WTC11 (cell line): ENCODE measurements around the gene RPH3AL. TPM values are rescaled to one million over a fixed set of nuclear protein-coding genes. Genes with fewer than 3 reads are reported as not detected.

Experiments used
- ATAC-seq: fragments of 200-7000 bp; cut with Tn5 transposase; 2 replicates; pipeline ENCODE4 v1.10.0; 2021; ENCODE audit warnings: mild to moderate bottlenecking, moderate library complexity
- CTCF ChIA-PET: fragments of 300-600 bp; sonication (Branson Sonifier 250); formaldehyde crosslinking; loops from one replicate; lab custom pipeline; 2021; ENCODE audit warnings: antibody characterized with exemption; lab: Charles Lee
- POLR2A ChIA-PET: fragments of 350-600 bp; sonication (Branson Sonifier 250); formaldehyde crosslinking; loops from one replicate; lab custom pipeline; 2021; ENCODE audit warnings: antibody characterized with exemption; lab: Charles Lee
- DNase-seq: peaks from one replicate; pipeline ENCODE4 v3.0.0; 2021; ENCODE audit warnings: low spot score
- H3K27ac Mint-ChIP-seq: 2 replicates; pipeline ENCODE4 v1.8.0; 2021; ENCODE audit warnings: mixed read lengths
- H3K27me3 Mint-ChIP-seq: 2 replicates; pipeline ENCODE4 v1.8.0; 2021; ENCODE audit warnings: low read depth, mild to moderate bottlenecking, moderate library complexity, mixed read lengths
- H3K36me3 Mint-ChIP-seq: 2 replicates; pipeline ENCODE4 v1.8.0; 2021; ENCODE audit warnings: mixed read lengths
- H3K4me1 Mint-ChIP-seq: 2 replicates; pipeline ENCODE4 v1.8.0; 2022; ENCODE audit warnings: mixed read lengths
- H3K4me3 Mint-ChIP-seq: 2 replicates; pipeline ENCODE4 v1.8.0; 2021; ENCODE audit warnings: mild to moderate bottlenecking, moderate library complexity, mixed read lengths
- H3K9me3 Mint-ChIP-seq: 2 replicates; pipeline ENCODE4 v1.8.0; 2021; ENCODE audit warnings: mixed read lengths
- FOXP1 ChIP-seq: sonication (generic); formaldehyde crosslinking; IDR thresholded peaks from 2 replicates; pipeline ENCODE4 v1.8.0; 2022; ENCODE audit warnings: missing genetic modification reagents, mild to moderate bottlenecking, moderate library complexity, borderline replicate concordance
- NR3C1 ChIP-seq: sonication (generic); formaldehyde crosslinking; conservative IDR thresholded peaks from 2 replicates; pipeline ENCODE4 v1.8.1; 2023; ENCODE audit warnings: low read depth, mild to moderate bottlenecking, missing genetic modification reagents
- RORB ChIP-seq: fragments of 250-450 bp; sonication (Bioruptor Pico); IDR thresholded peaks from 2 replicates; pipeline ENCODE4 v1.9.0; 2021; ENCODE audit warnings: mild to moderate bottlenecking
- SMAD3 ChIP-seq: sonication (generic); formaldehyde crosslinking; IDR thresholded peaks from 2 replicates; pipeline ENCODE4 v1.8.0; 2022; ENCODE audit warnings: missing genetic modification reagents, mild to moderate bottlenecking, borderline replicate concordance
- SMAD4 ChIP-seq: sonication (generic); formaldehyde crosslinking; IDR thresholded peaks from 2 replicates; pipeline ENCODE4 v1.8.0; 2022; ENCODE audit warnings: mild to moderate bottlenecking, missing genetic modification reagents
- SP1 ChIP-seq: sonication (generic); formaldehyde crosslinking; conservative IDR thresholded peaks from 2 replicates; pipeline ENCODE4 v1.8.1; 2022; ENCODE audit warnings: missing genetic modification reagents
- TEAD1 ChIP-seq: sonication (generic); formaldehyde crosslinking; IDR thresholded peaks from 2 replicates; pipeline ENCODE4 v1.8.0; 2022; ENCODE audit warnings: mild to moderate bottlenecking, missing genetic modification reagents
- ZNF232 ChIP-seq: sonication (generic); formaldehyde crosslinking; IDR thresholded peaks from 2 replicates; pipeline ENCODE4 v1.8.0; 2022; ENCODE audit warnings: mild to moderate bottlenecking, missing genetic modification reagents
- total RNA-seq: library from RNA; stranded (reverse); gene quantifications from 3 replicates; pipeline ENCODE4 v1.2.3, GENCODE V29; 2021
- TF ChIP-seq, protein P1 (sequence below): sonication (generic); formaldehyde crosslinking; IDR thresholded peaks from 2 replicates; pipeline ENCODE4 v1.8.0; 2022; ENCODE audit warnings: mild to moderate bottlenecking, missing genetic modification reagents
- TF ChIP-seq, protein P2 (sequence below): sonication (generic); formaldehyde crosslinking; conservative IDR thresholded peaks from 2 replicates; pipeline ENCODE4 v1.8.1; 2023; ENCODE audit warnings: mild to moderate bottlenecking, low read depth, missing genetic modification reagents, moderate library complexity
- TF ChIP-seq, protein P3 (sequence below): sonication (generic); formaldehyde crosslinking; IDR thresholded peaks from 2 replicates; pipeline ENCODE4 v1.8.1; 2023; ENCODE audit warnings: mild to moderate bottlenecking, moderate library complexity, missing genetic modification reagents
- TF ChIP-seq, protein P4 (sequence below): fragments of 250-450 bp; sonication (Bioruptor Pico); IDR thresholded peaks from 2 replicates; pipeline ENCODE4 v1.9.0; 2021; ENCODE audit warnings: mild to moderate bottlenecking, borderline replicate concordance

RPH3AL gene
- total RNA-seq, 1 experiment from 2014 or later, result 2.0 TPM

DNA sequence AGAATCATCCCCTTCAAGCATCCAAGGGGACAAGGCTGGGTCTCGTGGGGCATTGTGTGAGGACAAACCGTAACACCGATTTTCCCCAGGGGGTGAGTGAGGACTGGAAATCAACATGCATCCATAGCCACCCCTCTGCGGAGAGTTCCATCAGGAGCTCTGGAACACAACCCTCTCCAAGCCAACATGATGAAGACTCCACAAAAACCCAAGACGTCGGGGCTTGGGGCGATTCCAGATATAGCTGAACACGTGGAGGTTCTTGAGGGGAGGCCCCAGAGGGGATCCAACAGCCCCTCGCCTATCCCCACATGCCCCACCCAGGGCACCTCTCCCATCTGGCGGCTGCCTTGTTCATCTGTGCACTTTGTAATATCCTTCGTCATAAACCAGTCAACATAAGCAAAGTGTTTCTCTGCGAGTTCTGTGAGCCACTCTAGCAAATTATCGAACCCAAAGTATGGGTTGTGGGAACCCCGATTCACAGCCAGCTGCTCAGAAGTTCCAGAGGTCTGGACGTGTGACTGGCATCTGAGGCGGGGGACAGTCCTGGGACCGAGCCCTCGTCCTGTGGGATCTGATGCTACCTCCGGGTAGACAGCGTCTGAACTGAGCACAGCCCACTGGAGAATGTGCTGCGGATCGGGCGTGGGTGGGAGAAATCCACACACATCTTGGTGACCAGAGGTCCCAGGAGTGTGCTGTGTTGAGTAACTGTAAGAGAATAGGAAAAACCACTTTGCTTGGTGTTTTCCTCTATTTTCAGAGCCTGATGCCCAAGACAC lies 55.5 kb downstream of the RPH3AL start (continued):
- TF ChIP-seq RORB (CRISPR knock-in tag) (no peak), FOXP1 (CRISPR knock-in tag) (no peak), SMAD3 (no peak), SMAD4 (CRISPR knock-in tag) (no peak), SP1 (no peak), ZNF232 (CRISPR knock-in tag) (no peak), TEAD1 (CRISPR knock-in tag) (no peak), NR3C1 (CRISPR knock-in tag) (no peak)
- TF ChIP-seq, protein P1, sequence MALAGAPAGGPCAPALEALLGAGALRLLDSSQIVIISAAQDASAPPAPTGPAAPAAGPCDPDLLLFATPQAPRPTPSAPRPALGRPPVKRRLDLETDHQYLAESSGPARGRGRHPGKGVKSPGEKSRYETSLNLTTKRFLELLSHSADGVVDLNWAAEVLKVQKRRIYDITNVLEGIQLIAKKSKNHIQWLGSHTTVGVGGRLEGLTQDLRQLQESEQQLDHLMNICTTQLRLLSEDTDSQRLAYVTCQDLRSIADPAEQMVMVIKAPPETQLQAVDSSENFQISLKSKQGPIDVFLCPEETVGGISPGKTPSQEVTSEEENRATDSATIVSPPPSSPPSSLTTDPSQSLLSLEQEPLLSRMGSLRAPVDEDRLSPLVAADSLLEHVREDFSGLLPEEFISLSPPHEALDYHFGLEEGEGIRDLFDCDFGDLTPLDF (CRISPR knock-in tag), result no peak
- TF ChIP-seq, protein P2, sequence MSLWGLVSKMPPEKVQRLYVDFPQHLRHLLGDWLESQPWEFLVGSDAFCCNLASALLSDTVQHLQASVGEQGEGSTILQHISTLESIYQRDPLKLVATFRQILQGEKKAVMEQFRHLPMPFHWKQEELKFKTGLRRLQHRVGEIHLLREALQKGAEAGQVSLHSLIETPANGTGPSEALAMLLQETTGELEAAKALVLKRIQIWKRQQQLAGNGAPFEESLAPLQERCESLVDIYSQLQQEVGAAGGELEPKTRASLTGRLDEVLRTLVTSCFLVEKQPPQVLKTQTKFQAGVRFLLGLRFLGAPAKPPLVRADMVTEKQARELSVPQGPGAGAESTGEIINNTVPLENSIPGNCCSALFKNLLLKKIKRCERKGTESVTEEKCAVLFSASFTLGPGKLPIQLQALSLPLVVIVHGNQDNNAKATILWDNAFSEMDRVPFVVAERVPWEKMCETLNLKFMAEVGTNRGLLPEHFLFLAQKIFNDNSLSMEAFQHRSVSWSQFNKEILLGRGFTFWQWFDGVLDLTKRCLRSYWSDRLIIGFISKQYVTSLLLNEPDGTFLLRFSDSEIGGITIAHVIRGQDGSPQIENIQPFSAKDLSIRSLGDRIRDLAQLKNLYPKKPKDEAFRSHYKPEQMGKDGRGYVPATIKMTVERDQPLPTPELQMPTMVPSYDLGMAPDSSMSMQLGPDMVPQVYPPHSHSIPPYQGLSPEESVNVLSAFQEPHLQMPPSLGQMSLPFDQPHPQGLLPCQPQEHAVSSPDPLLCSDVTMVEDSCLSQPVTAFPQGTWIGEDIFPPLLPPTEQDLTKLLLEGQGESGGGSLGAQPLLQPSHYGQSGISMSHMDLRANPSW, result no peak
- TF ChIP-seq, protein P3, sequence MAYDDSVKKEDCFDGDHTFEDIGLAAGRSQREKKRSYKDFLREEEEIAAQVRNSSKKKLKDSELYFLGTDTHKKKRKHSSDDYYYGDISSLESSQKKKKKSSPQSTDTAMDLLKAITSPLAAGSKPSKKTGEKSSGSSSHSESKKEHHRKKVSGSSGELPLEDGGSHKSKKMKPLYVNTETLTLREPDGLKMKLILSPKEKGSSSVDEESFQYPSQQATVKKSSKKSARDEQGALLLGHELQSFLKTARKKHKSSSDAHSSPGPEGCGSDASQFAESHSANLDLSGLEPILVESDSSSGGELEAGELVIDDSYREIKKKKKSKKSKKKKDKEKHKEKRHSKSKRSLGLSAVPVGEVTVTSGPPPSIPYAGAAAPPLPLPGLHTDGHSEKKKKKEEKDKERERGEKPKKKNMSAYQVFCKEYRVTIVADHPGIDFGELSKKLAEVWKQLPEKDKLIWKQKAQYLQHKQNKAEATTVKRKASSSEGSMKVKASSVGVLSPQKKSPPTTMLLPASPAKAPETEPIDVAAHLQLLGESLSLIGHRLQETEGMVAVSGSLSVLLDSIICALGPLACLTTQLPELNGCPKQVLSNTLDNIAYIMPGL (CRISPR knock-in tag), result no peak

DNA sequence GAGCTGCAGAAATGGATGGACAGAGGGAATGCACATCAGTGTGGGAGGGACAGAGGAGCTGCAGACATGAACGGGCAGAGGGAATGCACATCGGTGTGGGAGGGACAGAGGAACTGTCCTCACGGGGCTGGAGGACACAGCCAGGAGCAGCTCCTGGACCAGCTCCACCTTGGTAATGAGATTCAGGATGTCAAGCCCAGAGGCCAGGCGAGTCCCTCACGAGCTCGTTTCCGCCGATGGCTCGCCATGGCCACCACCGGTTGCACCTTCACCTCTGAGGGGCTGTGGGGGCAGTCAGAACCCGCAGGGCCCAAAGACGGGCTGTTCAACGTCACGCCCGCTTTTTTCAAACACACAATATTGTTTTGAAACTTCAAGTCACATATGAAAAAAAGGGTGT lies 56.2 kb downstream of the RPH3AL start:
- no peak for DNase-seq
- TF ChIP-seq, protein P4, sequence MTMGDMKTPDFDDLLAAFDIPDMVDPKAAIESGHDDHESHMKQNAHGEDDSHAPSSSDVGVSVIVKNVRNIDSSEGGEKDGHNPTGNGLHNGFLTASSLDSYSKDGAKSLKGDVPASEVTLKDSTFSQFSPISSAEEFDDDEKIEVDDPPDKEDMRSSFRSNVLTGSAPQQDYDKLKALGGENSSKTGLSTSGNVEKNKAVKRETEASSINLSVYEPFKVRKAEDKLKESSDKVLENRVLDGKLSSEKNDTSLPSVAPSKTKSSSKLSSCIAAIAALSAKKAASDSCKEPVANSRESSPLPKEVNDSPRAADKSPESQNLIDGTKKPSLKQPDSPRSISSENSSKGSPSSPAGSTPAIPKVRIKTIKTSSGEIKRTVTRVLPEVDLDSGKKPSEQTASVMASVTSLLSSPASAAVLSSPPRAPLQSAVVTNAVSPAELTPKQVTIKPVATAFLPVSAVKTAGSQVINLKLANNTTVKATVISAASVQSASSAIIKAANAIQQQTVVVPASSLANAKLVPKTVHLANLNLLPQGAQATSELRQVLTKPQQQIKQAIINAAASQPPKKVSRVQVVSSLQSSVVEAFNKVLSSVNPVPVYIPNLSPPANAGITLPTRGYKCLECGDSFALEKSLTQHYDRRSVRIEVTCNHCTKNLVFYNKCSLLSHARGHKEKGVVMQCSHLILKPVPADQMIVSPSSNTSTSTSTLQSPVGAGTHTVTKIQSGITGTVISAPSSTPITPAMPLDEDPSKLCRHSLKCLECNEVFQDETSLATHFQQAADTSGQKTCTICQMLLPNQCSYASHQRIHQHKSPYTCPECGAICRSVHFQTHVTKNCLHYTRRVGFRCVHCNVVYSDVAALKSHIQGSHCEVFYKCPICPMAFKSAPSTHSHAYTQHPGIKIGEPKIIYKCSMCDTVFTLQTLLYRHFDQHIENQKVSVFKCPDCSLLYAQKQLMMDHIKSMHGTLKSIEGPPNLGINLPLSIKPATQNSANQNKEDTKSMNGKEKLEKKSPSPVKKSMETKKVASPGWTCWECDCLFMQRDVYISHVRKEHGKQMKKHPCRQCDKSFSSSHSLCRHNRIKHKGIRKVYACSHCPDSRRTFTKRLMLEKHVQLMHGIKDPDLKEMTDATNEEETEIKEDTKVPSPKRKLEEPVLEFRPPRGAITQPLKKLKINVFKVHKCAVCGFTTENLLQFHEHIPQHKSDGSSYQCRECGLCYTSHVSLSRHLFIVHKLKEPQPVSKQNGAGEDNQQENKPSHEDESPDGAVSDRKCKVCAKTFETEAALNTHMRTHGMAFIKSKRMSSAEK (CRISPR knock-in tag), result no peak
- H3K4me3 Mint-ChIP-seq, result no peak overlapping the region

More for the DNA sequence above, 56.2 kb downstream of the RPH3AL start:
- POLR2A ChIA-PET, result no interaction called here
- Mint-ChIP-seq H3K4me1 (peaks cover 2% of the 10 kb centered on the region; the same call in 1 of the 2 replicates), H3K36me3 (no peaks in the 10 kb centered on the region), H3K27ac (no peak overlapping the region), H3K9me3 (no peaks in the 10 kb centered on the region), H3K27me3 (no peaks in the 10 kb centered on the region; the same call in 1 of the 2 replicates)
- CTCF ChIA-PET, result no interaction called here
- ATAC-seq, result no peak
